ENCODE measurements around the gene DNAJB6.

Gene DNAJB6

DNA sequence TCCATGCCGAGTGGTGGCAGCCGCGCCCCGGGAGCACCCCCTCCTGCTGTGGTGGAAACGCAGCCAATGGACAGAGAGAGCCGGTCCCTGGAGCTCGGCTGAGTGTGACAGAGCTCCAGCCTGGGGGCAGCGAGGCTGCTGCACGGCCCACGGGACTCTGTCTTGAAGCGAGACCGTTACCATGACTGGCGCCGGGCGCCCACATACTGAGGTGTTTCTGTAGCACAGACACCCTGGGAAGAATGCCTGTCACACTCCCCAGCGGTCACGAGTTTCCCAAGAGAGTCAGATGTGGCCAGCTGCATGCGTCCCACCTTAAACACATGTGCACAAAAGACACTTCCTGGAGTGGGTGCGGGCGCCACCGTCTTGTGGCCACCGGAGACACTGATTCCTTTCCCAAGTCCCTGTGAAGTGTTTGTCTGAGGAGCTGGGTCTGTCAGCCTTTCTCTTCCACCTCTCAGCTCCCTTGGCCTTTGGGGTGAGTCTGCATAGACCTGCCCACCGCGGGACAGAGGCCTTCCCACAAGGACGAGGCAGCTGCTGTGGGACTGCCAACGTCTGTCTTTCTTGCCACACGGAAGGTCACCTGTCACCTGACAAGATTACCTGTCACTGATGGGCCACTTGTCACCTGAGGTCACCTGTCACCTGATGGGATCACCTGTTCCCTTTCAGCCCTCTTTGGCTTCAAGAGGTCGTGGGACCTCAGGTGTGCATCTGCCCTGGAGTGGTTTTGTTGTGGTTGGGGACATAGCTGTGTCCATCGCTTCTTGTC is 94.6 kb downstream of the DNAJB6 start:
- no peak for DNase-seq

- DNase-seq: no peak
Measured at GRCh38 chr7:157431951-157432540, 95.2 kb downstream of the DNAJB6 start.

DNA sequence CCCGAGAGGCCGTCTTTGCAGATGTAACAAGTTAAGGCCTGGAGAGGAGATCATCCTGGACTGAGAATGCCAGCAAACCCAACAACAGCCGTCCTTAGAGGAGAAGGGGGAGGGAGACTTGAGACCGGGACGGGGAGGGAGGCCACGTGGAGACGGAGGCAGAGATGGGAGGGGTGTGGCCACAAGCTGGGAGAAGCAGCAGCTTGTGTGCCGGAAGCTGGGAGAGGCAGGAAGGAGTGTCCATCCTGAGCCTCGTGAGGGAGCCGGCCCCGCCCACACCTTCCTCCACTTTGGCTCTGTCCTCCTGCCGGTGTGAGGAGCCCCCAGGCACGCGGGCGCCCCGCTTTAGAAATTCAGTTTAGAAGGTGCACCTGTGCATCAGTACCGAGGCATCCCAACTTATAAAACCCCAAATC is 95.7 kb downstream of the DNAJB6 start:
- DNase-seq: peak; percentile 89

DNA sequence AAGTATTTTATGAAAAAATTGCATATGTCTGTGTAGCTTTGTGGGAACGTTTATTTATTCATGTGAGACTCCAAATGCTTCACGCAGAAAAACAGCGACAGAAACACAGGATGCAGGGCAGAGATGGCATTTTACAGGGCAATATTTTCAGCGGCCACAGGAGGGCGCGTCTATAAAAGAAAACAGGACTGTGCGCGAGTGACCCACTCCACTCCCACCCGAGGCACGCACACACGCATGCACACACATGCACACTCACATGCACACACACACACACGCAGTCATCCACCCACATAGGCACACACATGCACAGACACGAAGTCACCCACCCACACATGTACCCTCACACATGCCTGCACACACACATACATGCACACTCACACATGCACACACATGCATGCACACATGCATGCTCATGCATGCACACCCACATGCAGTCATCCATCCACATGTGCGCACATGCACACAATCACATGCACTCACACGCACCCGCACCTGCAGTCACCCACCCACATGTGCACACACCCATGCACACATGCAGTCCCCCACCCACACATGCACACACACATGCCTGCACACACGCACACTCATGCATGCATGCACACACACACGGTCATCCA is 96.3 kb downstream of the DNAJB6 start:
- DNase-seq: peak; percentile 60

DNA sequence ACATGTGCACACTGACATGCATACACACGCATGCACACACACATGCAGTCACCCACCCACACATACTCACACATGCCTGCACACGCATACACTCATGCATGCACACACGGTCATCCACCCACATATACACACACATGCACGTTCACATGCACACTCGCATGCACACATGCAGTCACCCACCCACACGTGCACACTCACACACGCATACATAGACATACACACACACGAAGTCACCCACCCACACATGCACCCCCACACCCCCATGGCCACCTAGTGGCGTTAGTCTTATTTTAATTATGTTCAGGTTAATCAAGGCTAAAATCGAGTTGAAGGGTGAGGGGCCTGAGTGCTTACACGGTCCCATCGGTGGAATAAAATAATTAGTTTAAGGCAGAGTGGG is 96.8 kb downstream of the DNAJB6 start:
- no peak for DNase-seq

GRCh38 chr7:157434231-157434630 is 97.4 kb downstream of the DNAJB6 start:
- no peak for DNase-seq

- no peak for DNase-seq
Measured at GRCh38 chr7:157434701-157435100, 97.9 kb downstream of the DNAJB6 start.

DNA sequence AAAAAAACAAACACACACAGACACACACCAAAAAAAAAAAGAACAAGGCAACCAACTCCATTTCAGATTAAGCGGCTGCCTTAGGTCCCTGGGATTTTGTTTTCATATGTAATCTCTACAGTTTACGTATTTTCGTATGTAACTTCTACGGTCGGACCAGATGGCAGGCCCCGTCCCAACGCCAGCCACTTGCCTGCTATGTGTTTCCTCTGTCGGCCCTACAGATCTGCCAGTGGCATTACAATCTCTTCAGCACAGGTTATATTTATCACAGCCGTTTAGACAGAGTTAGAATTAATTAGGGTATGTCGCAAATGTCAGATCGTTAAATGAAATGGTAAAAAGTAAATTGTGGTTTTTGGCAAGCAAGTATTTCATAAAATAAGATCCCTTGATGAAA is 99.3 kb downstream of the DNAJB6 start:
- no peak for DNase-seq

DNA sequence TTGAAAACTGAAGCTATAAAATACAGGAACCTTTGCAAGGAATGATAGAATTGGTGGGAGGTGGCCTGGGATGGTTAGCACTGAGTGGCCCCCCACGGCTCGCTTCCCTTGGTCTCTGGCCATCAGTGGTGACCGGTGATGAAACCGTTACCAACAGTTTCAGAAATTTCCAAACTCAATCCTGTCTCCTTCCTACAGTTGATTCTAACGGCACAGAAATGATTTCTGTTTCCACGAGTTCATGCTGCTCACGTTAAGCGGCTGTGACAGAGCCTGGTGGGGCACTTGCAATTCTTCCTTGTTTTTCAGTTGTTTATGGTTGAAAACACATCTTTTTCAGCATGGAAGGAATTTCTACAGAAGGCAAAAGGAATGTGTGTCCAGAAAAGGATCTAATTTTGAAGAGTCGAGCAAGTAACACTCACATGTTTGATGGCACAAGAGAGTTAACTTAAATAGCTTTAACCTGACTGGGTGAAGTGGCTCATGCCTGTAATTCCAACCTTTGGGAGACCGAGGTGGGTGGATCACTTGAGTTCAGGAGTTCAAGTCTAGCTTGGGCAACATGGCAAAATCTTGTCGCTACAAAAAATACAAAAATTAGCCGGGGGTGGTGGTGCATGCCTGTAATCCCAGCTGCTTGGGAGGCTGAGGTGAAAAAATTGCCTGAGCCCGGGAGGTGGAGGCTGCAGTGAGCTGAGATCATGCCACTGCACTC is 100.1 kb downstream of the DNAJB6 start:
- DNase-seq: no peak

GRCh38 chr7:157437519-157438061 is 100.8 kb downstream of the DNAJB6 start:
- DNase-seq: no peak

DNA sequence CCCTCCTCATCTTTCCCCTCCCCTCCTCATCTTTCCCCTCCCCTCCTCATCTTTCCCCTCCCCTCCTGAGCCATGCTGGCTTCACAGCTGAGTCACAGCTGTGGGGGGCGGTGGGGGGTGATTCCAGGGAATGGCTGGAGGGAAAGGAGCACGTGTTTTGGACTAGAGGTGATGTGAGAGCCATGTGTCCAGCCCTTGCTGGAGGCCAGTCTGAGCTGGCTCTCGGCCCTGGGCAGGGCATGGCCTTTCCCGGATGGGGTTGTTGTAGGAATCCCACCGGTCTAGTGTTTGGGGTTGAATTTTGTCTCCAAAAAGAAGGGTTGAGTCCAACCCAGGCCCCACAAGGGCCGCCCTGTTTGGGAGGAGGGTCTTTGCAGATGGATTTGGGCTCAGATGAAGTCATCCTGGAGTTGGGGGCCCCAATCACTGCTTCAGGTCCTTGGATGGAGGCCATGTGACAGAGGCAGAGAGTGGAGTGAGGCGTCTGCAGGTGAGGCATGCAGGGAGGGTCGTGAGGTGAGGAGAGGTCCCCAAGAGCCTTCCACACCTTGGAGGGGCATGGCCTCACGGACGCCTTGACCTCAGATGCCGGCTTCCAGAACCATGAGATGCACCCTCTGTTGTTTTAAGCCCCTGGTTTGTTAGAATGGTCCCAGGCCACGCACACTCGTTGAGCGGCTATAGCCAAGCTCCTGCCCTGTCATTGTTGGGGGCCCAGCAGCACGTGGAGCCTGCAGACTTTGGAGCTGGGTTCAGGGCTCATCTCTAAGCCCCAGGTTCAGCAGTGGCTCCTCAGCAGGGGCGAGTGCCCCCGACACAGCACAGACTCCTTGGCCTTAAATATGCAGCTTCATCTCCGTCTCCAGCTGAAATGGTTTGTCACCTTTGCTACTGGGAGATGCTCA is 101.6 kb downstream of the DNAJB6 start:
- no peak for DNase-seq

GRCh38 chr7:157439149-157439548 is 102.3 kb downstream of the DNAJB6 start:
- DNase-seq: no peak

DNA sequence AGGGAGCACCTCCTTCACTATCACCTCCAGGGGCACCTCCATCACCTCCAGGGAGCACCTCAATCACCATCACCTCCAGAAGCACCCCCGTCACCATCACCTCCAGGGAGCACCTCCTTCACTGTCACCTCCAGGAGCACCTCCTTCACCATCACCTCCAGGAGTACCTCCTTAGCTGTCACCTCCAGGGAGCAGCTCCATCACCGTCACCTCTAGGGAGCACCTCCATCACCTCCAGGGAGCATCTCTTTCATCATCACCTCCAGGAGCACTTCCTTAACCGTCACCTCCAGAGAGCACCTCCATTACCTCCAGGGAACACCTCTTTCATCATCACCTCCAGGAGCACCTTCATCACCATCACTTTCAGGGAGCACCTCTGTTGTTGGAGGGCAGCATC is 103.0 kb downstream of the DNAJB6 start:
- DNase-seq: no peak

DNA sequence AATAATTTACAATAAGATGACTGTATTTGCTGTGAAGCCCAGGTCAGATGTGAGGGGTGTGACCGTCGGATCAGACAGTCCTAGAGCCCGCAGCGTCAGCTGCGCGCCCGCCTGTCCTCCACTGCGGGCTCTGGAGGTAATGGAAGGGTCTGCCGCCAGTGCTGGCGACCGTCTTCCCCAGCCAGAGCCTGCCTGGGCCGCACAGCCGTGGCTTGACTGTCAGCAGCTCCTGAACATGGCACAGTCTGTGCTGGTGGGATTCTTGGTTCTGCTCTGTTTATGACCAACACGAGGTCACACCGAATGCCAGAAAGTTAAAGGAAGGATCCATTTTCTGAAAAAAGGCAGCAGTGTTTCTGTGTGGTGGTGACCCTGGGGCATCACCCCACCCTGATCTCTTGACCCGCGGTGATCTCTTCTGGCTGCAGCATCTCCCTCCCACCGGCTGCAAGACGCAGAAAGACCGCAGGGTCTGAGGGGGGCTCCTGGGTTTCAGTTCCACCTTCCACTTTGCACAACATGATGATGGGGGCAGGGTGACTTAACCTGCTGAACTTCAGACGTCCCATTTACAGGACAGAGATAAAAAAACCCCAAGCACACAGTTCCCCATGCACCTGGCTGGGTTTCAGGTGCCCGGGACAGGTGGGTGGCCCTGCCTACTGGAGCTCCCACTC is 103.7 kb downstream of the DNAJB6 start:
- no peak for DNase-seq

DNA sequence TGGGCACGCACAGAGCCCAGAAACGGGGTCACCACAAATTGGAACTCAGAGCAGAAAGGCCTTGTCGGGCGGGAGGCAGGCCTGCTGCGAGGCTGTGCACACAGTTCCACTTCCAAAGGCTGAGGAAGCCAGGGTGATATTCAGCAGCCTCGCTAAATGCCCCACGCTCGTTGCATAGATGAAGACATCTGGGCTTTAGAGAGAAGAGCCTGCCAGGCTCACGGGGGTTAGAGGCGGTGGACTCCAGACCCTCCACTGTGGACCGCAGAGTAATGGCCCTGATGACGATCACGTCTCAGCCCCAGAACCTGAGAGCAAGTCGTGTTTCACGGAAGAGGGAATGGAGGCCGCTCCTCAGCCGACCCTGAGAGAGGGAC is 104.2 kb downstream of the DNAJB6 start:
- no peak for DNase-seq

DNA sequence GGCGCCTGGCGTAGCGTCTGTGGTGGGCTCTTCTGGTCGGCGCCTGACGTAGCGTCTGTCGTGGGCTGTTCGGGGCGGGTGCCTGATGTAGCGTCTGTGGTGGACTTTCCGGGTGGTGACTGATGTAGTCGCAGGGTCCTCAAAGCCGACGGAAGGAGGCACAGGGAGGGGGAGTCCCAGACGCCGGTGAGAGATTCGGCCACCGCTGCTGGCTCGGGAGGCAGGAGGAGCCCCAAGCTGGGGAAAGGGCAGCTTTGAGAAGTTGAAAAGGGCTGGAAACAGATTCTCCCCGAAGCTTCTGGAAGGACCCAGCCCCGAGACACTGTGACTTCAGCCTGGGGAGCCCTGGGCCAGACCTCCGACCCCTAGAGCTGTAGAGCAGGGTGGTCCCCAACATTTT is 105.7 kb downstream of the DNAJB6 start:
- no peak for DNase-seq

DNA sequence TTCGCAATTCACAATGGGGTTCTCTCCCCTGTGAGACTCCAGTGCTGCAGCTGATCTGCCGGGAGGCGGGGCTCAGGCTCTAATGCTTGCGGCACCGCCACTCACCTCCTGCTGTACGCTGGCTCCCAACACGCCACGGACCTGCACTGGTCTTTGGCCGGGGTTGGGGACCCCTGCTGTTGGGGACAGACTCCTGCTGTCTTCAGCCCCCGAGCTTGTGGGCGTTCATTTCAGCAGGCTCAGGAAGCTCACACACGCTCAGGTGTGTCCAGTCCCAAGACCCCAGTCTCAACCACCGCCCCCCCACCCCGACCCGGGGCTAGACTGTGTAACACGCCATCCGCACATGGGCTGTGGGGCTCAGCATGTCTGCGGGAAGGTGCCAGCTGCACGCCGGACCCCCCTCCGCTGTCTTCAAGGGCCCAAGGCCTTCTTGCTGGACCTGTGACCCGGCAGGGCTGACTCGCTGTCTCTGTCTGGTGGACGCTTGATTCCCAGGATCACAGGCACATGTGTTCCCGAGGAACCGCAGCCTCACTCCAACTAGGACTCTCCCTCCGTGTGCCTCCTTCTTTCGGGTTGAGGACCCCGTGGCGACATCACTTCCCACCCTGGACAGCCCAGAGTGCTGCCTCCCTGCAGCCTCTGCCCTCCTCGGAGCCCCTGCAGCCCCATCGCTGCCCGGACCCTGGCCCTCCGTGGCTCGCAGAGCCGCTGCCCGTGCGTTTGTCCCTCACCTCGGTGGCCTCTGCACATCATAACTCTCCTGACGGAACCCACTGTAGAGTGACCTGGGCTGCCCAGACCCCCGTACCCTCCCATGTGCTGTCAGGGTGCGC is 106.4 kb downstream of the DNAJB6 start:
- no peak for DNase-seq

DNA sequence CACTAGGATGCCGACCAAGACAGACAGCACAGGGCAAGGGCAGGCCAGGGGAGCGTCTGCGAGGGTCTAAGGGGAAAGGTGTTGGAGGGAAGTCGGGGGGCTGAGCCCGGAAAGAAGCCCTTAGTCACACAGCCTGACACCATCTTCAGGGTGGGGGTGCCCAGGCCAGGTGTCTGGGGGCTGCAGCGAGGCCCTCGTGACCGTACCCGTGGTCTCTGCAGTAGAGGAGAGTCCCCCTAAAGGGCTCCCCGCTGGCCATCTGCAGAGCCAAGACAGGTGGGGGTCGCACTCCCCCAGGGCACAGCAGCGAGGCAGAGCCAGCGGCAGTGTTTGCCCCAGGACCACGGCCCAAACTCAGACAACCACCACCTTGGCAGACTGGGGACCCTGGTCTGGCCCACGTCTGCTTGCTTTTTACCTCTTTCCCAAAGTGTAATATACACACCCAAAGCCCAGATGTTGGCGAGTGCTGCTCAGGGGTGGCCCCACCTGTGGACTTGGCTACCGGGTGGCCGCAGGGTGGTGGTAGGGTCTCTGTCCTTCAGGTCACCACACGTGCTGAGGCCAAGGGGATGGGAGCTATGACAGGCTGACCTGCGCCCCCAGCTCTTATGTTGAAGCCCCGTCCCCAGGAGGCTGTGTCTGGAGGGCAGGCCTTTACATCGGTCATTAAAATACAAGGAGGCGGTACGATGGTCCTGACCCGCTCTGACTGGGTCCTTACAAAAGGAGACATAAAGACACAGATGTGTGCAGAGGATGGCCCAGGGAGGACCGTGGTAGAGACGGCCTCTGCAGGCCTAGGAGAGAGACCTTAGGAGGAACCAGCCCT is 107.4 kb downstream of the DNAJB6 start:
- DNase-seq: no peak

GRCh38 chr7:157444843-157445135 is 108.0 kb downstream of the DNAJB6 start:
- DNase-seq: no peak

All from COR-L47 (cell line).